AG09319 (cell line): ENCODE measurements around the gene ZNF189.

ENCODE experiments used
- DNase-seq: peaks from one replicate; pipeline ENCODE4 v3.0.0-alpha.2; 2010; ENCODE audit warnings: low read depth; ENCODE audit errors: extremely low read depth
- CTCF ChIP-seq: IDR thresholded peaks from 2 replicates; pipeline ENCODE4 v1.5.1; 2011; ENCODE audit warnings: low read depth, mild to moderate bottlenecking, inconsistent platforms, low read length, moderate library complexity

Gene ZNF189

GRCh38 chr9:101427358-101427757 is 28.7 kb downstream of the ZNF189 start:
- no peak for TF ChIP-seq CTCF
- no peak for DNase-seq

- TF ChIP-seq CTCF = no peak
- DNase-seq = no peak
These were observed 29.5 kb downstream of the ZNF189 start for GRCh38 chr9:101427957-101428655.

- no peak for TF ChIP-seq CTCF
- no peak for DNase-seq
These were observed 30.3 kb downstream of the ZNF189 start for GRCh38 chr9:101428909-101429308.

- no peak for TF ChIP-seq CTCF
- no peak for DNase-seq
These were observed 31.1 kb downstream of the ZNF189 start for GRCh38 chr9:101429736-101430135.

- no peak for DNase-seq
- no peak for TF ChIP-seq CTCF
These were observed 33.5 kb downstream of the ZNF189 start for GRCh38 chr9:101432171-101432570.

- no peak for DNase-seq
- no peak for TF ChIP-seq CTCF
These were observed 34.1 kb downstream of the ZNF189 start for GRCh38 chr9:101432740-101433139.

GRCh38 chr9:101433229-101433628 is 34.6 kb downstream of the ZNF189 start:
- DNase-seq = no peak
- no peak for TF ChIP-seq CTCF
